MG63 (cell line): Measurements from ENCODE around the gene GHITM. TPM values are rescaled to one million over a fixed set of nuclear protein-coding genes. Genes with fewer than 3 reads are reported as not detected.

ENCODE experiments used
- total RNA-seq: library from RNA; depleted of rRNA; stranded (reverse); fragments of >200 nt; shearing (Covaris generic); gene quantifications from 2 replicates; pipeline ENCODE4 v1.2.3, GENCODE V29; 2014; ENCODE audit warnings: low replicate concordance; rRNA removed

GHITM gene
- total RNA-seq, 1 experiment from 2014 or later = 181 TPM

Other genes starting within 250 kb of the GHITM start
- not detected in 2 replicates for gene GPR15LG, start 34.3 kb downstream of the GHITM start, total RNA-seq
- gene CDHR1, start 55.0 kb downstream of the GHITM start, total RNA-seq = not detected in 2 replicates
- gene LRIT2, start 86.0 kb downstream of the GHITM start, total RNA-seq = not detected in 2 replicates
- not detected in 2 replicates for gene LRIT1, start 102.0 kb downstream of the GHITM start, total RNA-seq
- gene RGR, start 105.5 kb downstream of the GHITM start, total RNA-seq = not detected in 2 replicates
- 20.6 and 30.1 TPM in 2 replicates for gene CCSER2, start 189.1 kb downstream of the GHITM start, total RNA-seq